Measurements from ENCODE around the gene PHF2. TPM values are rescaled to one million over a fixed set of nuclear protein-coding genes. Genes with fewer than 3 reads are reported as not detected.

The PHF2 gene
- total RNA-seq, 2 experiments from 2014 or later, result 20.6 to 23.7 TPM

- no peak overlapping the region for H2AFZ ChIP-seq (ENCODE audit: low read length)
- TF ChIP-seq CTCF (conservative IDR thresholded peaks at IDR 0.05; ENCODE audit: low read length), result no peak
- no peak for TF ChIP-seq EZH2phosphoT487 (IDR thresholded peaks at IDR 0.05; ENCODE audit: borderline replicate concordance, low read depth, low read length)
- ChIA-PET CTCF (ENCODE audit: unreplicated experiment) (no interaction called here), POLR2A (interaction anchor here (0.6 kb wide), 1 partner anchor 1611 kb away, joined by 3 read pairs; no protein-coding TSS in a partner anchor)
- no peaks in the 10 kb centered on the region for H3K9me2 ChIP-seq (ENCODE audit: insufficient read depth, low read length)
- H3K27ac ChIP-seq (ENCODE audit: low read depth, low read length, poor library complexity, severe bottlenecking), result no peak overlapping the region
- H3K4me3 ChIP-seq (ENCODE audit: low read depth, low read length, poor library complexity, severe bottlenecking), result no peak overlapping the region
- H3K9me3 ChIP-seq (ENCODE audit: low read length), result no peaks in the 10 kb centered on the region
- intact Hi-C loops (cut with micrococcal nuclease; ENCODE audit: unreplicated experiment), result no loop called here
- no TSS peak for BruUV-seq (replicated peaks)
- H3K36me3 ChIP-seq (ENCODE audit: insufficient read depth, low read length), result no peaks in the 10 kb centered on the region
- DNase-seq (ENCODE audit: low spot score), result no peak
- H3K4me2 ChIP-seq (ENCODE audit: low read length), result no peak overlapping the region
- no peaks in the 10 kb centered on the region for H4K20me1 ChIP-seq (ENCODE audit: insufficient read depth, low read length)
- H3K79me2 ChIP-seq (ENCODE audit: insufficient read depth, low read depth, low read length), result no peaks in the 10 kb centered on the region
- peaks cover 9% of the 10 kb centered on the region for H3K4me1 ChIP-seq (ENCODE audit: insufficient read depth, low read length, poor library complexity, severe bottlenecking)
Measured at GRCh38 chr9:93596399-93596798, 20.0 kb downstream of the PHF2 start.

- TF ChIP-seq EZH2phosphoT487 (IDR thresholded peaks at IDR 0.05; ENCODE audit: borderline replicate concordance, low read depth, low read length) (no peak), CTCF (conservative IDR thresholded peaks at IDR 0.05; ENCODE audit: low read length) (no peak)
- Histone ChIP-seq H3K27ac (ENCODE audit: low read depth, low read length, poor library complexity, severe bottlenecking) (no peak overlapping the region), H2AFZ (ENCODE audit: low read length) (no peak overlapping the region), H4K20me1 (ENCODE audit: insufficient read depth, low read length) (no peaks in the 10 kb centered on the region), H3K36me3 (ENCODE audit: insufficient read depth, low read length) (no peaks in the 10 kb centered on the region), H3K79me2 (ENCODE audit: insufficient read depth, low read depth, low read length) (no peaks in the 10 kb centered on the region), H3K4me1 (ENCODE audit: insufficient read depth, low read length, poor library complexity, severe bottlenecking) (peaks cover 9% of the 10 kb centered on the region), H3K9me2 (ENCODE audit: insufficient read depth, low read length) (no peaks in the 10 kb centered on the region), H3K9me3 (ENCODE audit: low read length) (no peaks in the 10 kb centered on the region), H3K4me2 (ENCODE audit: low read length) (no peak overlapping the region), H3K4me3 (ENCODE audit: low read depth, low read length, poor library complexity, severe bottlenecking) (no peak overlapping the region)
- ChIA-PET CTCF (ENCODE audit: unreplicated experiment) (no interaction called here), POLR2A (no interaction called here)
- no TSS peak for BruUV-seq (replicated peaks)
- intact Hi-C loops (cut with micrococcal nuclease; ENCODE audit: unreplicated experiment), result no loop called here
- no peak for DNase-seq (ENCODE audit: low spot score)
Measured at GRCh38 chr9:93597142-93597706, 20.8 kb downstream of the PHF2 start.

GRCh38 chr9:93597871-93598646, 21.7 kb downstream of the PHF2 start:
- H2AFZ ChIP-seq (ENCODE audit: low read length), result no peak overlapping the region
- ChIA-PET POLR2A (no interaction called here), CTCF (ENCODE audit: unreplicated experiment) (no interaction called here)
- no peaks in the 10 kb centered on the region for H3K36me3 ChIP-seq (ENCODE audit: insufficient read depth, low read length)
- TF ChIP-seq EZH2phosphoT487 (IDR thresholded peaks at IDR 0.05; ENCODE audit: borderline replicate concordance, low read depth, low read length) (no peak), CTCF (conservative IDR thresholded peaks at IDR 0.05; ENCODE audit: low read length) (no peak)
- H3K4me2 ChIP-seq (ENCODE audit: low read length), result no peak overlapping the region
- DNase-seq (ENCODE audit: low spot score), result no peak
- H3K79me2 ChIP-seq (ENCODE audit: insufficient read depth, low read depth, low read length), result no peaks in the 10 kb centered on the region
- intact Hi-C loops (cut with micrococcal nuclease; ENCODE audit: unreplicated experiment), result no loop called here
- peaks cover 9% of the 10 kb centered on the region for H3K4me1 ChIP-seq (ENCODE audit: insufficient read depth, low read length, poor library complexity, severe bottlenecking)
- H3K9me3 ChIP-seq (ENCODE audit: low read length), result no peaks in the 10 kb centered on the region
- no peak overlapping the region for H3K4me3 ChIP-seq (ENCODE audit: low read depth, low read length, poor library complexity, severe bottlenecking)
- BruUV-seq (replicated peaks), result no TSS peak
- no peaks in the 10 kb centered on the region for H3K9me2 ChIP-seq (ENCODE audit: insufficient read depth, low read length)
- no peaks in the 10 kb centered on the region for H4K20me1 ChIP-seq (ENCODE audit: insufficient read depth, low read length)
- H3K27ac ChIP-seq (ENCODE audit: low read depth, low read length, poor library complexity, severe bottlenecking), result no peak overlapping the region
